OCI-LY3 (cell line): Measurements from ENCODE around the gene PET100.

ENCODE experiments used
- H2AFZ ChIP-seq: fragments of 200-600, 300-600 bp; shearing (Covaris generic); 2 replicates; pipeline ENCODE4 v1.6.0; 2014; ENCODE audit warnings: antibody characterized with exemption, low read depth, low read length
- H3K27ac ChIP-seq: fragments of 200-600, 300-600 bp; sonication (generic); 2 replicates; pipeline ENCODE4 v1.5.1; 2014; ENCODE audit warnings: mild to moderate bottlenecking, low read length, moderate library complexity, mixed read lengths
- H3K27me3 ChIP-seq: fragments of 200-600, 300-600 bp; sonication (generic); 2 replicates; pipeline ENCODE4 v1.6.1; 2014; ENCODE audit warnings: low read depth, low read length, mixed read lengths
- H3K36me3 ChIP-seq: fragments of 200-600, 300-600 bp; sonication (generic); replicated peaks from 2 replicates; pipeline ENCODE3; 2014; ENCODE audit warnings: low read depth, low read length, mixed read lengths
- H3K4me1 ChIP-seq: fragments of 300-600, 200-600 bp; sonication (generic); 2 replicates; pipeline ENCODE4 v1.6.1; 2014; ENCODE audit warnings: low read length, mixed read lengths
- H3K4me2 ChIP-seq: fragments of 200-600, 300-600 bp; sonication (generic); 2 replicates; pipeline ENCODE4 v1.6.1; 2014; ENCODE audit warnings: low read length, mixed read lengths
- H3K4me3 ChIP-seq: fragments of 300-600, 200-600 bp; sonication (generic); 2 replicates; pipeline ENCODE4 v1.5.1; 2014; ENCODE audit warnings: antibody characterized with exemption, mild to moderate bottlenecking, low read length, moderate library complexity
- H3K79me2 ChIP-seq: fragments of 300-600, 200-600 bp; shearing (Covaris generic); 2 replicates; pipeline ENCODE4 v1.6.1; 2014; ENCODE audit warnings: mild to moderate bottlenecking, low read length, mixed read lengths
- H3K9ac ChIP-seq: fragments of 300-600, 200-600 bp; shearing (Covaris generic); 2 replicates; pipeline ENCODE4 v1.6.0; 2014; ENCODE audit warnings: mild to moderate bottlenecking, low read length, moderate library complexity
- H3K9me3 ChIP-seq: fragments of 200-600, 300-600 bp; shearing (Covaris generic); 2 replicates; pipeline ENCODE4 v1.6.1; 2014; ENCODE audit warnings: low read length, mixed read lengths; ENCODE audit not compliant: insufficient read depth
- H4K20me1 ChIP-seq: fragments of 200-600, 300-600 bp; sonication (generic); 2 replicates; pipeline ENCODE4 v1.6.1; 2016; ENCODE audit warnings: low read length, mixed read lengths; ENCODE audit not compliant: insufficient read depth
- EZH2phosphoT487 ChIP-seq: fragments of 200-600 bp; shearing (Covaris generic); IDR thresholded peaks from 2 replicates; pipeline ENCODE4 v1.6.1; 2018; ENCODE audit warnings: antibody characterized with exemption, mixed run types, low read depth
- TF ChIP-seq, protein P1 (sequence below): fragments of 200-600, 300-600 bp; sonication (generic); IDR thresholded peaks from 2 replicates; pipeline ENCODE4 v1.5.1; 2014; ENCODE audit warnings: antibody characterized with exemption, low read length, low read depth

The PET100 gene

DNA sequence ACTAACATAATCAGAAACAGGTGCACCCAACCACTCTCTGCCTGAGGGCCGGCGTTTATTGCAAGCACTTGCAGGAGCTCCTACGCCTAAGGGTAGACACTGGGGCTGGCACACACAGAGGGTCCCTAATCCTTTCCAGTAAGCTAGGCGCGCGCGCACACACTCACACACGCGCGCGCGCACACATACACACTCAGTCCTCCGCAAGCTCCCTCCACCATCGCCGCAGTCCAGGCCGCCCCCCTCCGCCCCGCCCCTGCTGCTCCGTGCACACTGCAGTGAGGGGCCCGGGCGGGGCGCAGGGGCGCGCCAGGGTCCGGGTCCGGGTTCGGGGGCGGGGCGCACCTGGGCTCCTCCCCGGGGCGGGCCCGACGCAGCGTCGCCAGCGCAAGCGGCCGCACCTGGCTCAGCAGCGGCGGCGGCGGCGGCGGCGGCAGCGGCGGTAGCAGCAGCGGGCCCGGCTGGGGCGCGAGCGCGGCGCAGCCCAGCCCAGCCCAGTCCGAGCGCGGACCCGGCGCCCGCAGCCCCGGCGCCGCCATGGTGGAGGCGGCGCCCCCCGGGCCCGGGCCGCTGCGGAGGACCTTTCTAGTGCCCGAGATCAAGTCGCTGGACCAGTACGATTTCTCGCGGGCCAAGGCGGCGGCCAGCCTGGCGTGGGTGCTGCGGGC, 34.0 kb upstream of the PET100 start, which contains the start of gene CAMSAP3:
Gene CAMSAP3, plus strand, starts transcription at position 398 of the 668 bp plus-strand sequence. Its CDS starts 140 bp downstream, at position 538.
- Histone ChIP-seq H3K27me3 (peaks cover 4% of the 10 kb centered on the region), H3K27ac (no peak within 1 kb of the TSS), H3K4me3 (peak within 1 kb of the TSS; percentile 74)

DNA sequence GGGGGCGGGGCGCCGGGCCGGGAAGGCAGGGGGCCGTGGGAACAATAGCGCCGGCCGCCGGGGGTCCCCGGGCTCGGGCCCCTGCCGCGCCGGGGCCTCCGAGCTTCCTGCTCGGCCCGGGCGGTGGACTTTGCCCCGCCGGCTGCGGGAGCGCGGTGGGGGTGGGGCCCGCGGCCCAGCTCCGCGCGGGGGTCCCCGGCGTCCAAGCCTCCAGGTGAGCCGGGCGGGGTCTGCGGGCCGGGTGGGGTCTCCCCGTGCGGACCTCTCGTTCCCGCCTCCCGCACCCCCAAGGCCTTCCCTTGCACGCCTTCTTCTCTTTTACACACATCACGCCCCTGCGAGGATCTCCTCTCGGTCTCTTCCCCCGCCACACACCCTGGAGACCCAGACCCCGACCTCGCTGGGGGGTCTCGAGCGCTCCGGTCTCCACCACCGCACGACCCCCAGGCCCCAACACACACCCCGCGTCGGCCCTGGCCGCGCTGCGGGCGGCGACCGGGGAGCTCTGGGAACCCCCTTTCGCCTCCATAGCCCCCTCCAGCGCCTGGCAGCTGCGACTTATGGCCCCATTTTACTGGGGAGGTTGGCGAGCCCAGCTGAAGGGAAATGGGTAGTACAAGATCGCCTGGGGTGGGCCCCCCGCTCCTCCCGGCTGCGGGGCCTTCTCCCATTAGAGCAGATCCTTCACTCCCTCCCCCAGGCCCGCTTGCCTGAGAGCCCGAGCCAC, 33.2 kb upstream of the PET100 start:
- Histone ChIP-seq H3K4me3 (peak overlapping the region; percentile 74), H3K4me2 (peak overlapping the region; percentile 75), H3K9ac (peak overlapping the region; percentile 36; the same call in 1 of the 2 replicates), H2AFZ (no peak overlapping the region), H3K27ac (no peak overlapping the region), H4K20me1 (no peaks in the 10 kb centered on the region), H3K36me3 (no peaks in the 10 kb centered on the region), H3K27me3 (peaks cover 4% of the 10 kb centered on the region), H3K79me2 (no peaks in the 10 kb centered on the region), H3K4me1 (no peaks in the 10 kb centered on the region), H3K9me3 (no peaks in the 10 kb centered on the region)
- TF ChIP-seq, protein P1, sequence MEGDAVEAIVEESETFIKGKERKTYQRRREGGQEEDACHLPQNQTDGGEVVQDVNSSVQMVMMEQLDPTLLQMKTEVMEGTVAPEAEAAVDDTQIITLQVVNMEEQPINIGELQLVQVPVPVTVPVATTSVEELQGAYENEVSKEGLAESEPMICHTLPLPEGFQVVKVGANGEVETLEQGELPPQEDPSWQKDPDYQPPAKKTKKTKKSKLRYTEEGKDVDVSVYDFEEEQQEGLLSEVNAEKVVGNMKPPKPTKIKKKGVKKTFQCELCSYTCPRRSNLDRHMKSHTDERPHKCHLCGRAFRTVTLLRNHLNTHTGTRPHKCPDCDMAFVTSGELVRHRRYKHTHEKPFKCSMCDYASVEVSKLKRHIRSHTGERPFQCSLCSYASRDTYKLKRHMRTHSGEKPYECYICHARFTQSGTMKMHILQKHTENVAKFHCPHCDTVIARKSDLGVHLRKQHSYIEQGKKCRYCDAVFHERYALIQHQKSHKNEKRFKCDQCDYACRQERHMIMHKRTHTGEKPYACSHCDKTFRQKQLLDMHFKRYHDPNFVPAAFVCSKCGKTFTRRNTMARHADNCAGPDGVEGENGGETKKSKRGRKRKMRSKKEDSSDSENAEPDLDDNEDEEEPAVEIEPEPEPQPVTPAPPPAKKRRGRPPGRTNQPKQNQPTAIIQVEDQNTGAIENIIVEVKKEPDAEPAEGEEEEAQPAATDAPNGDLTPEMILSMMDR = no peak
- no peak for TF ChIP-seq EZH2phosphoT487

More for the DNA sequence above, 34.0 kb upstream of the PET100 start, which contains the start of gene CAMSAP3:
- H3K79me2 ChIP-seq = no peaks in the 10 kb centered on the region
- no peaks in the 10 kb centered on the region for H3K4me1 ChIP-seq
- H3K9ac ChIP-seq = peak within 1 kb of the TSS; percentile 36; the same call in 1 of the 2 replicates
- no peaks in the 10 kb centered on the region for H4K20me1 ChIP-seq
- H2AFZ ChIP-seq = no peak within 1 kb of the TSS; the same call in 1 of the 2 replicates
- no peaks in the 10 kb centered on the region for H3K9me3 ChIP-seq
- H3K36me3 ChIP-seq = no peaks in the 10 kb centered on the region
- peak within 1 kb of the TSS; percentile 75 for H3K4me2 ChIP-seq
- TF ChIP-seq, protein P1 = no peak
- no peak for TF ChIP-seq EZH2phosphoT487

DNA sequence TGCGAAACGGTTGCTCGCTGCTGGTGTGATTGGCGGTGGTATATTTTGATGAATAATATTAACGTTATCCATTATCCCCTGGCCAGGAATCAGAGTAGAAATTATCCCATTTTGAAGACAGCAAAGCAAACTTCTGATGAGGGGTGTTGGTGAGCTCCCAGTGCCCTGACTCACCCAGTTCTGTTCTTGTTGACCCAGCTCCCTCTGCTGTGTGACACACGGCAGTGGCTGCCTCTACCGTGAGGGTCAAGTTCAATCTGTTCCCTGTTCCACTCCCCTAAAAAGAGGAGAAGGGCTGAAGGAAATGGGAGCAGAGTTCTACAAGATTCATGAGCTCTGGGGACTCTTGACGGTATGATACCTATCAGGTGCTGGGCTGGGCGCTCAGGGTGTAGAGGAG, 31.9 kb upstream of the PET100 start:
- Histone ChIP-seq H3K79me2 (no peaks in the 10 kb centered on the region), H2AFZ (no peak overlapping the region), H3K4me3 (no peak overlapping the region), H3K27me3 (peaks cover 4% of the 10 kb centered on the region), H3K9me3 (no peaks in the 10 kb centered on the region), H3K27ac (no peak overlapping the region), H4K20me1 (no peaks in the 10 kb centered on the region), H3K36me3 (no peaks in the 10 kb centered on the region), H3K9ac (no peak overlapping the region), H3K4me2 (no peak overlapping the region), H3K4me1 (no peaks in the 10 kb centered on the region)
- TF ChIP-seq EZH2phosphoT487 = no peak
- TF ChIP-seq, protein P1 = no peak

DNA sequence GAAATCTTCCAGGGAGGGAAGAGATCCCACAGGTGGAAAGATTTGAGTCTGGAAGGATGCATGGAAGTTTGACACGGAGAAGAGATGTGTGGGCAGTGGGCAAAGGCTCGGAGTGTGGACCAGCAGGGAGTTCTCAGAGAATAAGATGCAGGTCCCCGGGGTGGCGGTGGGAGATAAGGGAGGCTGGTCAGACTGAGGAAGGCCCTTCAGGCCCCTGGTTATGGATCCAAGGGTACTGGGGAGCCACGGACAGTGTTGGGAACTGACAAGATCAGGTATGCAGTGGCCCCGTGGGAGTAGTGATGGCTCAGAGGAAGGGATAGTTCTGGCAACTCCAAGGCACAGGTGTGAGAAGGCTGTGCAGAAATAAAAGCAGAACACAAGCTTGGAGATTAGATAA, 31.4 kb upstream of the PET100 start:
- peaks cover 4% of the 10 kb centered on the region for H3K27me3 ChIP-seq
- no peak overlapping the region for H3K4me3 ChIP-seq
- H3K9me3 ChIP-seq = no peaks in the 10 kb centered on the region
- no peak overlapping the region for H3K4me2 ChIP-seq
- H3K79me2 ChIP-seq = no peaks in the 10 kb centered on the region
- no peak overlapping the region for H2AFZ ChIP-seq
- no peaks in the 10 kb centered on the region for H3K36me3 ChIP-seq
- no peak overlapping the region for H3K27ac ChIP-seq
- H4K20me1 ChIP-seq = no peaks in the 10 kb centered on the region
- H3K9ac ChIP-seq = no peak overlapping the region
- no peaks in the 10 kb centered on the region for H3K4me1 ChIP-seq
- TF ChIP-seq EZH2phosphoT487 = no peak
- TF ChIP-seq, protein P1 = no peak
